CD4-positive, alpha-beta T cell treated with Interleukin-17A for 1 hour (primary cell): ENCODE data around the gene PRAMEF13.
A peak's percentile ranks its signal among the peaks of the same experiment; 100 is the strongest.
"Not testable (repeated sequence)": the region's sequence is repeated elsewhere in the genome, so short reads cannot be mapped to it uniquely, and the experiment has no call there.

Experiments used
- DNase-seq: peaks from one replicate; pipeline ENCODE4 v3.0.0-alpha.2; 2020

Gene PRAMEF13, protein sequence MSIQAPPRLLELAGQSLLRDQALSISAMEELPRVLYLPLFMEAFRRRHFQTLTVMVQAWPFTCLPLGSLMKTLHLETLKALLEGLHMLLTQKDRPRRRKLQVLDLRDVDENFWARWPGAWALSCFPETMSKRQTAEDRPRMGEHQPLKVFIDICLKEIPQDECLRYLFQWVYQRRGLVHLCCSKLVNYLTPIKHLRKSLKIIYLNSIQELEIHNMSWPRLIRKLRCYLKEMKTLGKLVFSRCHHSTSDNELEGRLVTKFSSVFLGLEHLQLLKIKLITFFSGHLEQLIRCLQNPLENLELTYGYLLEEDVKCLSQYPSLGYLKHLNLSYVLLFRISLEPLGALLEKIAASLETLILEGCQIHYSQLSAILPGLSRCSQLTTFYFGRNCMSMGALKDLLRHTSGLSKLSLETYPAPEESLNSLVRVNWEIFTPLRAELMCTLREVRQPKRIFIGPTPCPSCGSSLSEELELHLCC

DNA sequence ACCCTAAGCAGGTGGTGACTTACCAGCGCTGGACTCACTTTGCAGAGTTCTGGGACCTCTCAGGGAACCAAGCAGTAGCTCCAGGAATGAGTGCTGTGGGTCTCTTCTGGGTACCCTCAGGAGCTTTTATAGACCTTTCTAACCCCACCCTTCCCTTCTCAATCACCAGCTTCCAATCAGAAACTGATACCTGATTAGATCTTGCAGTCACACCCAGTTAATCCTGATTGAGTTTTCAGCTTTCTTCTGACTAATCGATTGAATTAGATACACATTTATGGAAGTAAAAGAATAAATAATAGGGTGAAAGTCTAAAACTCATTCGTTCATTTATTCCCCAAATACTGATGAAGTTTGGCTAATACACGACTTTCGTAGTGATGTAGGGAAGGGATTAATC is at the start of gene PRAMEF13:
Gene PRAMEF13, minus strand, starts transcription at position 101 of the 400 bp plus-strand sequence. CDS start 1,820 bp downstream, outside the sequence.
- not testable (repeated sequence) for DNase-seq

DNA sequence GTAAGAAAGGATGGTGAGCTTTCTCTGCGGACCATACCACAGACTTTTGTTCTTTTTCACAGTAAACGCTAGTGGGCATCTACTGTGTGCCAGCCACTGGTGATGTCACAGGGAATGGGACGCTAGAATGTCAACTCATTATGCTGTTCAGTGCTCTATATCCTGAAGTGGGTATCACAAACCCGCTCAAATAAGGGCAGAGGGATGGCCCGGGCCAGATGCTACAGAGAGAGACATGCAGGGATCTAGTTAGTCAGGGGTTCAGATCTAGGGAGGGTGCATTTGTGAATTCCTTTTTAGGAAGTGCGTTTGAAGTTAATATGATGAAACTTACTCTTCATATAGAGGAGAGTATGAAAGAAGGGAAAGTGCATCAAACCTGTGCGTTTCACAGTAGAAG is 45.9 kb upstream of the PRAMEF13 start:
- DNase-seq: not testable (repeated sequence)

DNA sequence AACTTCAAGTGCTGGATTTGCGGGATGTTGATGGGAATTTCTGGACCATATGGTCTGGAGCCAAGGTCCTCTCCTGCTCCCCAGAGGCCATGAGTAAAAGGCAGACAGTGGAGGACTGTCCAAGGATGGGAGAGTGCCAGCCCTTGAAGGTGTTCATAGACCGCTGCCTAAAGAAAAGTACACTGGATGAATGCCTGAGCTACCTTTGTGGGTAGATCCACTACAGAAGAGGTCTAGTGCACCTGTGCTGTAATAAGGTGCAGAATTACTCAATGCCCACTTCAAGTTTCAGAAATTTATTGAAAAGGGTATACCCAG is 45.3 kb upstream of the PRAMEF13 start:
- DNase-seq: not testable (repeated sequence)

DNA sequence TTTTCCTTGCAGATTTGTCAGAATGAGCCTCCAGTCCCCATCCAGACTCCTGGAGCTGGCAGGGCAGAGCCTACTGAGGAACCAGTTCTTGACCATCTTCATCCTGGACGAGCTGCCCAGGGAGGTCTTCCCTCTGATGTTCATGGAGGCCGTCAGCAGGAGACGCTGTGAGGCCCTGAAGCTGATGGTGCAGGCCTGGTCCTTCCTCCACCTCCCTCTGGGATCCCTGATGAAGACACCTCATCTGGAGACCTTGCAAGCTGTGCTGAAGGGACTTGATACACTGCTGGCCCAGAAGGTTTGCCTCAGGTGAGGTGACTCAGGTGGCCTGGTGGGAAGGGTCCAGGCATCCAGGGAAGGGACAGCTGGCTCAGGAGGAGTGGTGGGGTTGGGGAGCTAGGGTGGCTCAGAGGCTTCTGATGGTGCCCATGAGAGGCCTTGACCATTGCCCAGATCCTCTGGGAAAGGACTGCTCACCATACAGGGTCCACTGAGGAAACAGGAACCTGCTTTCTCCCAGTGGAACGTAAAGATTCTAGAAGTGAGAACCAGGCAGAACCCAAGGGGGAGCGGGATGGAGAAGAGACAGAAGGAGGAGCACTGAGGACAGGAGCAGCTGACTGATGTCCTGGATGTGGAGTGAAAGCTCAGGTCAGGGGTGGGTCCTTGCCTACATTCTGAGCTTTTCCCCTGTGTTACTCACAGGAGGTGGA is 44.8 kb upstream of the PRAMEF13 start:
- DNase-seq: not testable (repeated sequence)

DNA sequence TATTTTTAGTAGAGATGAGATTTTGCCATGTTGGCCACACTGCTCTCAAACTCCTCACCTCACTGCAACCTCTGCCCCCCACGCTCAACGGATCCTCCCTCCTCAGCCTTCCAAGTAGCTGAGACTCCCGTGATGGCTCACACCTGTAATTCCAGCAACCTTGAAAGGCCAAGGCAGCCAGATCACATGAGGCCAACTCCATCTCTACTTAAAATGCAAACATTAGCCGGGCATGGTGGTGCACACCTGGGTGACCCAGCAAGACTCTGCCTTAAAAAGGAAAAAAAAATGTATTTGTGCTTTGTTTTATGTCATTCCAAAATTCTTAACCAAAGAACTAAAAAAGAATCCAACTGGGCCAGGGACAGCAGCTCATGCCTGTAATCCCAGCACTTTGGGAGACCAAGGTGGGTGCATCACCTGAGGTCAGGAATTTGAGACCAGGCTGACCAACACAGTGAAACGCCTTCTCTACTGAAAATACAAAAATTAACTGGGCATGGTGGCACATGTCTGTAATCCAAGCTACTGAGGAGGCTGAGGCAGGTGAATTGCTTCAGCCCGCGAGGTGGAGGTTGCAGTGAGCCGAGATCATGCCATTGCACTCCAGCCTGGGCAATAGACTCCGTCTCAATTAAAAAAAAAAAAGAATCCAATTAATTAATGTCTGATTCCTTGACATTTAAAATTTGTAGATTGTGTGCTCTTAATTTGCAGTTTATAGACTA is 42.5 kb upstream of the PRAMEF13 start:
- DNase-seq: not testable (repeated sequence)

DNA sequence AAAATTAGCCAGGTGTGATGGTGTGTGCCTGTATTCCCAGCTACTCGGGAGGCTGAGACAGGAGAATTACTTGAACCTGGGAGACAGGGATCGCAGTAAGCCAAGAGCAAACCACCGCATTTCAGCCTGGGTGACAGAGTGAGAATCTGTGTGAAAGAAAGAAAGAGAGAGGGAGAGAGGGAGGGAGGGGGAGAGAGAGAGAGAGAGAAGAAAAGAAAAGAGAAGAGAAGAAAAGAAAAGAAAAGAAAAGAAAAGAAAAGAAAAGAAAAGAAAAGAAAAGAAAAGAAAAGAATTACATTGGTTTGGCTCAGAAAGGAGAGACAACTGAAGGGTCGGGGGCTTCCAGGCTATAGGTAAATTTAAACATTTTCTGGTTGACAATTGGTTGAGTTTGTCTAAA is 38.4 kb upstream of the PRAMEF13 start:
- not testable (repeated sequence) for DNase-seq

DNA sequence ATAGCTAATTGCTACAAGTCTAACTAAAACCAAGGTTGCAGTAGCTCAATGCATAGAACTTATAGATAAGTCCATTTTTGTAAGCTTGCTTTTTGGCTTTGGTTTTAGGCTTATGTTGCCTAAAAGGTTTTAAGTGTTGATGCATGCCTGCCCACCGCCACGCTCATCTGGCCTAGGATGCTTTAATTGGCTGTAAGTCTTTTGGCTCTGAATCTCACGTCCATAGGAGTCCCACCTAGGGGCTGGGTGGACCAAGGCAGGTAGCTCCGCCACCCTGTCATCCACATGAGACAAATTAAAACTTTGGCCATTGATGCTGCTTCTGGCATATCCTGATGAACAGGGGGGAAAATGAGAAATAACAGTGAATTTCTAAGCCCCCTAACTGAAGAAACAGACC is 36.4 kb upstream of the PRAMEF13 start:
- not testable (repeated sequence) for DNase-seq

DNA sequence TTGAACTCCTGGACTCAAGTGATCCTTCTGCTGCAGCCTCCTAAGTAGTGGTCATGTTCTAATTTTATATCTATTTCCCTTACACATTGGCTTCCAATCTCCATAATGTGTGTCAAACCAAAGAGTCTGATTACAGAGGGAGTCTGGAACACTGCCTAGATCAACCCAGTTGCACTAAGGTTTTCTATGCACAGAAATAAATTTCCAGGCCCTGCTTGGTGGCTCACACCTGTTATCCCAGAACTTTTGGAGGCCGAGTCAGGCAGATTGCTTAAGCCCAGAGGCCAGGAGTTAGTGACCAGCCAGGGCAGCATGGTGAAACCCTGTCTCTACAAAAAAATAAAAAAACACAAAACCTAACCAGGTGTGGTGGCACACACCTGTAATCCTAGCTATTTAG is 32.8 kb upstream of the PRAMEF13 start:
- DNase-seq: not testable (repeated sequence)

DNA sequence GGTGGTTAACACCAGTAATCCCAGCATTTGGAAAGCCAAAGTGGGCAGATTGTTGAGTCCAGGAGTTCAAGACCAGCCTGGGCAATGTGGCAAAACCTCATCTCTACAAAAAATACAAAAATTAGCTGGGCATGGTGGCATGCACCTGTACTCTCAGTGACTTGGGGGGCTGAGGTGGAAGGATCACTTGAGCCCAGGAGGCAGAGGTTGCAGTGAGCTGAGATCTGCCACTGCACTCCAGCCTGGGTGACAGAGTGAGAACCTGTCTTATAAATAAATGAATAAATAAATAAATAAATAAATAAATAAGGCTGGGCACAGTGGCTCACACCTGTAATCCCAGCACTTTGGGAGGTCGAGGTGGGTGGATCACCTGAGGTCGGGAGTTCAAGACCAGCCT is 30.8 kb upstream of the PRAMEF13 start:
- DNase-seq: not testable (repeated sequence)

DNA sequence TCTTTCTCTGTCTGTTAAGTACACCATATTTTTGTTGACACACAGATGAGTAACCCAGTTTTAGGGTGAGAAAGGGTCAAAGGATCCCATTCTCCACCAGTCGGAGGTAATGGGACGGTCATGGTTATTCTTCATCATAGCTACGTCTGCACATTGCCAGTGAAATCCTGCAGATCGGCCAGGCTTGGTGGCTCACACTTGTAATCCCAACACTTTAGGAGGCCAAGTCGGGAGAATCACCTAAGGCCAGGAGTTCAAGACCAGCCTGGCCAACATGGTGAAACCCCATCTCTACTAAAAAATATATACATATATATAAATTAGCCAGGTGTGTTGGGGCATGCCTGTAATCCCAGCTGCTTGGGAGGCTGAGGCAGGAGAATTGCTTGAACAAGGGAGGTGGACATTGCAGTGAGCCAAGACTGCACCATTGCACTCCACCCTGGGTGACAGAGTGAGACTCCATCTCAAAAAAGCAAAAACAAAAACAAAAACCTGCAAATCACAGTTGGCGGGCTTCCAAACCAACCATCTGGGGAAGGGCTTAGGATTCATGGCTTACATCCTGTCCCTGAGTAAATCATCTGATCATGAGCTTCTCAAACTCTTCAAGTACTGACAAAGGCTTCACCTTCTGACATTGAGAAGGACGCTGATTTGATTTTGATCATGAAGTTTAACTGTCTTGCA is 30.0 kb upstream of the PRAMEF13 start:
- not testable (repeated sequence) for DNase-seq

DNA sequence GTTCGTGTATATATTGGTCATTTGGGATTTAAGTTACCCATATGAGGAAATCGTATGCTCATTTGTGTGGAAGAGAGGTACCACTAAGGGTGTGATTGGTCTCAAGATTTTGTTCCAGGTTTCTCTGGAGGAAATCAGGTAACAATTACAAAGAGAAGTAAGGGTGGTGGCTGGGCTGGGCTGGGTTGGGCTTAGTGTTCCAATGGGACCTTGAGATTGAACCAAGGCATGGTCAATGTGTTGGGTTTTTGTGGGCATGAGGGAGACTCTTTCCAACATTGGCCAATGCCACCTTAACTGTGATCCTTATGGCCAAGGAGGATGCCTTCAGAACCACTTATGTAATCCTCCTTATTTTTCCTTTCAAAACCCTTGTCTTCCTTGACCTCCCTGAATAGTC is 29.4 kb upstream of the PRAMEF13 start:
- DNase-seq: not testable (repeated sequence)

DNA sequence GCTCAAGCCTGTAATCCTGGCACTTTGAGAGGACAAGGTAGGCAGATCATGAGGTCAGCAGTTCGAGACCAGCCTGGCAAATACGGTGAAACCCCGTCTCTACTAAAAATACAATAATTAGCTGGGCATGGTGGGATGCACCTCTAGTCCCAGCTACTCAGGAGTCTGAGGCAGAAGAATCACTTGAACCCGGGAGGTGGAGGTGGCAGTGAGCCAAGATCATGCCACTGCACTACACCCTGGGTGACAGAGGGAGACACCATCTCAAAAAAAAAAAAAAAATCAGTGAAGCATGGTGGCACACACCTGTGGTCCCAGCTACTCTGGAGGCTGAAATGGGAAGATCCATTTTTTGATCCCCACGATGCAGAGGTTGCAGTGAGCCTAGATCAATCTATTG is 28.9 kb upstream of the PRAMEF13 start:
- DNase-seq: not testable (repeated sequence)

DNA sequence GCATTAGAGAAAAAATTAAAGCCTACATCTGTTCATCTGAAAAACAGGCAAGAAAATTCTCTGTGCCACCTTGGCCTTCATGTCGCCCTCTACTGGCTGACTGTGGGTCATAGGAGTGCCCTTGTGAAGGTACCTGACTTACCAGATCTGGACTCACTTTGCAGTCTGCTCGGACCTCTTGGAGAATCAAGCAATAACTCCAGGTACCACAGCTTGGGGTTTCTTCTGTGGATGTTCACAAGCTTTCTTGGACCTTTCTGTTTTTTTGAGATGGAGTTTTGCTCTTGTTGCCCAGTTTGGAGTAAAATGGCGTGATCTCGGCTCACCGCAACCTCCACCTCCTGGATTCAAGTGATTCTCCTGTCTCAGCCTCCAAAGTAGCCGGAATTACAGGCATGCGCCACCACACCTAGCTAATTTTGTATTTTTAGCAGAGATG is 27.2 kb upstream of the PRAMEF13 start:
- DNase-seq: peak; percentile 19

DNA sequence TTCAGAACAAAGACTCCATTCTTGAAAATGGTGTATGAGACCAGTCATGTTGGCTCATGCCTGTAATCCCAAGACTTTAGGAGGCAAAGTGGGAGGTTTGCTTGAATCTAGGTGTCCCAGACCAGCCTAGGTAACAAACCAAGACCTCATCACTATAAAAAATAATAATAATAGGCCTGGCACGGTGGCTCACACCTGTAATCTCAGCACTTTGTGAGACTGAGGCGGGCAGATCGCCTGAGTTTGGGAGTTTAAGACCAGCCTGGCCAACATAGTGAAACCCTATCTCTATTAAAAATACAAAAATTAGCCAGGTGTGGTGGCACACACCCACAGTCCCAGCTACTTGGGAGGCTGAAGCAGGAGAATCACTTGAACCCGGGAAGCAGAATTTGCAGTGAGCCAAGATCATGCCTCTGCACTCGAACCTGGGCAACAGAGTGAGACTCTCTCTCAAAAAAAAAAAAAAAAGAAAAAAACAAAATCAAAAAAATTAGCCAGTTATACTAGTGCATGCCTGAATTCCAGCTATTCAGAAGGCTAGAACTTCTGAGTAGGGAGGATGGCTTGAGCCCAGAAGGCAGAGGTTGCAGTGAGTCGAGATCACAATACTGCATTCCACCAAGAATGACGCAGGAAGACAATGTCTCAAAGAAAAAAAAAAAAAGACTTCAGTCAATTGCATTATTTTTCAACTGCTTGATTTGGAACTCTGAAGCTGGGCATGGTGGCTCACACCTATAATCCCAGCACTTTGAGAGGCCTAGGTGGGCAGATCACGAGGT is 26.3 kb upstream of the PRAMEF13 start:
- DNase-seq: not testable (repeated sequence)

DNA sequence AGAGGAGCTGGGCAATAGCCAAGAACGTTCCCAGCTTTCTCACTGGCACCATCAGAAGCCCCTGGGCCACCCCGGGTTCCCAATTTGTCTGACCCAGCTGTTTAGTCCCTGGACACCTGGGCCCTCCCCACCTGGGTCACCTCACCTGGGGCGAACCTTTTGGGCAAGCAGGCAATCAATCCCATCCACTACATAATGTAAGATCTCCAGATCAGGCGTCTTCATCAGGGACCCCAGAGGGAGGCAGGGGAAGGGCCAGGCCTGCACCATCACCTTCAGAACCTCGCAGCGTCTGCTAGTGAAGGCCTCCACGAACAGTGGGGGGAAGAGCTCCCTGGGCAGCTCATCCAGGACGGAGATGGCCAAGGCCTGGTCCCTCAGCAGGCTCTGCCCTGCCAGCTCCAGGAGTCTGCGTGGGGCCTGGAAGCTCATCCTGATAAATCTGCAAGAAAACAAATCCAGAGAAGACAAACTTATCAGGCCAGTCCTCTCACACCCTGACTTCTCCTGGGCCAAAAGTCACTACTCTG is 24.5 kb upstream of the PRAMEF13 start, which contains the start of gene PRAMEF18:
Gene PRAMEF18, minus strand, starts transcription at position 480 of the 530 bp plus-strand sequence. Its CDS starts 48 bp downstream, at position 432.
- not testable (repeated sequence) for DNase-seq

DNA sequence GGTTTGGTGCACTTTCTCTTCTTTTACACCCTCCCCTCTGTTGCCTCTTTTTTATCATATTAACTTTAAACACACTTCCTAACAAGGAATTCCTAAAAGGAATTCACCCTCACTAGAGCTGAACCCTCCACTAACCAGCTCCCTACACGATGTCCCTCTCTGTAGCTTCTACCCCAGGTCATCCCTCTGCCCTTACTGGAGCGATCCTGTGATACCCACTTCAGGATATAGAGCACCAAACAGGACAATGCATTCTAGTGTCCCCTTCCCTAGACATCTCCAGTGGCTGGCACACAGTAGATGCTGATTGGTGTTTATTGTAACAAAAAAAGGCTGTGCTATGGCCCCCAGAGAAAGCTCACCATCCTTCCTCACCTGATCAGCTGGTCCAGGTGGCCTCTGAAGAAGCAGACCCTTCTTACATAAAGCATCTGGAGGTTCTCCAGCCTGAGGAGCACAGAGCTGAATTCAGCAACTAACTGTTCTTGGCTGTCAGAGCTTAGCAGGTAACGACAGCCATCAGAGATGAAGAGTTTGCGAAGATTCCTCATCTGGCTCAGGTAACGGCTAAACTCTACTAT is 23.4 kb upstream of the PRAMEF13 start:
- no peak for DNase-seq

DNA sequence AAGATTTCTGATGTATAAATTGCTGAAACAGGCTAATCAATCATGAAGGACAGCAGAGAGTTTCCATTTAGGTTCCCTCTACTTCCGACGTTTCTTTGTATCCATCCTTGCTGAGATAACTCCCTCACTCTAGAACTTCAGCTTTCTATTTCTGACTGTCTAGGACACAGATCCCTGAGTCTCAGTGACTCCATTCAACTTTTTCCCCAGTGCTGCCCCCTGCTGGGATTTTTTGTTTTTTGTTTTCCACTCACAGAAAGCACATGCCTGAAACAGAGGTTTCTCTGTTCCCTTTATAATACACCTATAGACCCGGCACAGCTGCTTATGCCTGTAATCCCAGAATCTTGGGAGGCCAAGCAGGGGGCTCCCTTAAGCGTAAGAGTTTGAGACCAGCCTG is 21.6 kb upstream of the PRAMEF13 start:
- not testable (repeated sequence) for DNase-seq

DNA sequence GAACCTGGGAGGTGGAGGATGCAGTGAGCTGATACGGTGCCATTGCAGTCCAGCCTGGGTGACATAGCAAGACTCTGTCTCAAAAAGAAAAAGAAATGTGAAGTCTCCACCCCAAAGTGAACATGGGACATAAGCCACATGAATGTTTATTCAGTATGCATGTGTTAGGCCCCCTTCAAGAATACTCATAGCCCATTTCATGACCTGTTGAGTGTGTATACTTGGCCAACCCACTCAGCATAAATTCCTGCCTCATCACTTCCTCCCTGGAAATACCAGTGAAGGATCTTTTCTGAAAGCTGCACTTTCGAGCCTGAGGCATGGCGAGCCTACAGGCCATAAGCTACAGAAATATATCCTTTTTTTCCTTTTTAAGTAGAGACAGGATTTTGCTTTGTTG is 18.0 kb upstream of the PRAMEF13 start:
- not testable (repeated sequence) for DNase-seq

DNA sequence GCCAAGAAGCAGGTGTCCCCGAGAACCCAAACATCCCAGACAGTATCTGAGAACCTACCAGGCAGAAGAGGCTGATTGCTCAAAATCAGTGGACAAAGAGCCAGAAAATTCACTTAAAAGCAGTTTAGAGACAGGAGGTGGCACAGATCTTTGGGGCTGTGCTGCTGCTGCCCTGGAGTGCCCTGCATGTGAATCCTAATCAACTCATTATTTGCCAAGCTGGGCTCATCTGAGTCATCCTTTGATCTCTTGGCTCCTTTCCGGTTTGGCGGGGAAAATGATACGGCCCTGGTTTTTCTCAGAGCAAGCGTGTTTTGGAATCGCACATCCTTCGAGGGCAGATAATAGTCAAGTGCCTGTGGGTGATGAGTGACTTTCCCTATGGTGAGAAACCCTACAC is 15.4 kb upstream of the PRAMEF13 start:
- not testable (repeated sequence) for DNase-seq

DNA sequence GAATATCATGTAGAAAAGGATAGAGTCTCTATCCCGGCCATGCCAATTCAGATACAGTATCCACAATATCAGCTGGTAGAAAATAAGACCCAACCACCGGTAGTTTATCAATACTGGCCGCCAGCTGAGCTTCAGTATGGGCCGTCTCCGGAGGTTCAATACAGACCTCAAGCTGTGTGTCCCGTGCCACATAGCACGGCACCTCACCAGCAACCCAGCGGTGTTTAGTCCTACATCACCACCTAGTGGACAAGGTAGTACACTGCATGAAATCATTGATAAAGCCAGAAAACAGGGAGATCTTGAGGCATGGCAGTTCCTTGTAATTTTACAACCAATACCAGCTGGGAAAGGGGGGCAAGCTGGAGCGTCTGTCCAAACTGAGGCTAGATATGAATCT is 7.5 kb upstream of the PRAMEF13 start:
- not testable (repeated sequence) for DNase-seq

DNA sequence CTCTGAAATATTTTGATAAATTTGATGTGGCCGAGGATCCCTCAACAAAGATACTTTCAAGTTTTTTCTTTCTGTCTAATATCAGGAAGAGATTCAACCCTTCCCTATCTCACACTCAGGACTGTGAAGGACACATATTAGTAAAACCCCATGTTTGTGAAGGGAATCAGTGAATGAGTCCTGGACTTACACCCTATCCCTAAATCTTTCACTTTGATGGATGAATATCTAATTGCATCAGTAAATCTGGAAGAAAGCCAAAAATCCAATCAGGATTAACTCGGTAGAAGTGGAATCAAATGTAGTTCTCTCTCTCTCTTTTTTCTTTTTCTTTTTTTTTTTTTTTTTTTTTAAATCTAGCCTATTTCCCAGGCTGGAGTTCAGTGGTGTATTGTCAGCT is 29.7 kb downstream of the PRAMEF13 start, which contains the start of gene PRAMEF9:
Gene PRAMEF9, plus strand, starts transcription at position 301 of the 400 bp plus-strand sequence. CDS start 3,433 bp downstream, outside the sequence.
- not testable (repeated sequence) for DNase-seq
